Activated CD8-positive, alpha-beta memory T cell treated with anti-CD3 and anti-CD28 coated beads, Interleukin-2, amount 50 U/mL, for 1 hour (primary cell): ENCODE results near the gene TEX9.
"Not testable (repeated sequence)": the region's sequence is repeated elsewhere in the genome, so short reads cannot be mapped to it uniquely, and the experiment has no call there.

ENCODE experiments used
- DNase-seq: peaks from one replicate; pipeline ENCODE4 v3.0.0-alpha.2; 2020; ENCODE audit errors: extremely low read depth

The TEX9 gene

DNA sequence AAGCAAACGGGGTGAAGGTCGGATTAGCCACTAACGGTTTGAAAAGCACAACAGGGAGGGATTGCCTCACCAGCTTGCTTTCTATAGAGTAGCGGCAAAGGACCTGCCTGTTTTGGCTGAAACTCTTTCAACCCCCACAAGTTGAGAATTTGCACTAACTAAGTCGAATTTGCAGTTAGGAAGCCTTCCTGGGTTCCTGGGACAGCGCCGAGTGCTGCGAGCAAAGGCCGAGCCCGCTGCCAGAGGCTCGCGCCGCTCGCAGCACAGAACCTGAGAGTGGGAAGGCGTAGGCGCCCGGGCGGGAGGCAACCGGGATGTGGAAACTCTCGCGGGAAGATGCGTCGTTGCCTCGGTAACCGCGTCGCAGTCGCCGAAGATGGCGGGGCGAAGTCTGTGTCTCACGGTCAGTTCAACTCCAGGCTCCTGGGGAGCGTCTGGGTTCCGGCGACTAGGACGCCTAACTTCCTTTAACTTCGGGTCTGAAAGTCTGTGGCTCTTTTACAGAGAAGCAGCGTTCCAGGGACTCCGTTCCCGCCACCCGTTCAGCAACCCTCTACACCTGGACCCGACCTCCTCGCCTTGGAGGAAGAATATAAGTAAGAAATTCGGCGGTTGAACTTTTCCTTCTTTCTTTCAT is at the start of gene TEX9:
Gene TEX9, plus strand, starts transcription at position 352 of the 637 bp plus-strand sequence. Its CDS starts 25 bp downstream, at position 377.
- peak; percentile 19 for DNase-seq

DNA sequence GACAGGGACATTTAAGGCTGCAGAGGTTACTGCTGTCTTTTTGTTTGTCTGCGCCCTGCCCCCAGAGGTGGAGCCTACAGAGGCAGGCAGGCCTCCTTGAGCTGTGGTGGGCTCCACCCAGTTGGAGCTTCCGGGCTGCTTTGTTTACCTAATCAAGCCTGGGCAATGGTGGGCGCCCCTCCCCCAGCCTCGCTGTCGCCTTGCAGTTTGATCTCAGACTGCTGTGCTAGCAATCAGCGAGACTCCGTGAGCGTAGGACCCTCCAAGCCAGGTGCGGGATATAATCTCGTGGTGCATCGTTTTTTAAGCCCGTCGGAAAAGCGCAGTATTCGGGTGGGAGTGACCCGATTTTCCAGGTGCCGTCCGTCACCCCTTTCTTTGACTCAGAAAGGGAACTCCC is 48.7 kb upstream of the TEX9 start:
- DNase-seq = not testable (repeated sequence)

DNA sequence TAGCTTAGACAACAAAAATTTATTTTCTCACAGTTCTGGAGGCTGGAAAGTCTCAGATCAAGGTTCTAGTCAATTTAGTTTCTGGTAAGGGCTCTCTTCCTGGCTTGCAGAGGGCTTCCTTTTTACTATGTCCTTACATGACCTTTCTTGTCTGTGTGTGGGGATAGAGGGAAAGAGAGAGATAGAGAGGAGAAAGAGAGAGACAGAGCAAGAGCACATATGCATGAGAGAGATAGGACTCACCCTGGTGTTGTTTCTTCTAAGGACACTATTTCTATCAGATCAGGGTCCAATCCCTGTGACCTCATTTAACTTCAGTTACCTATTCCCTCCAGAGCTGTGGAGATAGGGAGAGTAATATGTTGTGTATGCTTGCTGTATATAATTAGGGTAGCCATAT is 44.9 kb upstream of the TEX9 start:
- DNase-seq = no peak

DNA sequence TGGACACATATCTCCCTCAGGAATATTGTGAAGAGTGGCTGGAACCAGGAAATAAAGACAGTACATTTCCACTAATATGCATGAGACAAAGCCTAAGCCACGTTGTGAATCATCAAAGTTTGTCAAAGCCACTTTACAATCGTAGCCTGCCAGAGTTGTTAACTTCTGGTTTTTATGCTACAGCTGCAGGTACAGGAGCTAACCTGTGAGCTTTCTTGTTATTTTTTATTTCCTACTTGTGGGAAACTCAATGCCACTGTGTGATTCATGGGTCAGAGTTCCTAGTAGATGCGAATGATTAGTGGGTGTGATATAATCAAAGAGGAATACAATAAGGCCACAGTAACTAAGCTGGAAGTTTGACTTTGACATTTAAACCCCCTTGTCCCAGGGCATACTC is 44.4 kb upstream of the TEX9 start:
- DNase-seq = no peak

DNA sequence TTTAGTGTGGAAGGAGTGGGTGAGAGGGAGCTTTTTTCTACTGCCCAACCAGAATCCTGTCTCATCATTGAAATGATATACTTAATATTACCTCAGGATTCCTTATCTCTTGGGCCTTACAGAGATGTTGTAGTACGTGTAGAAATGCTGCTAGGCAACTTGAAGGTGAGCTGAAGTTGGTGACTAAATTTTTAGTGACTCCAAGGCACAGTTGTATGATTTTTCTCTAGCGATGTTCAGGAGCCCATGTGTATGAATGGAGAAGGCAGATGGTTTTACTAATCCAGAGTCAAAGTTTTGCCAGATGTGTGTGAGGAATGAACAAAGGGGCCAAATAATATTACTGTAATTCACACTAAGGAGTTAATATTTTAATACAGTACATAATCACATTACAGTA is 42.8 kb upstream of the TEX9 start:
- DNase-seq = no peak

DNA sequence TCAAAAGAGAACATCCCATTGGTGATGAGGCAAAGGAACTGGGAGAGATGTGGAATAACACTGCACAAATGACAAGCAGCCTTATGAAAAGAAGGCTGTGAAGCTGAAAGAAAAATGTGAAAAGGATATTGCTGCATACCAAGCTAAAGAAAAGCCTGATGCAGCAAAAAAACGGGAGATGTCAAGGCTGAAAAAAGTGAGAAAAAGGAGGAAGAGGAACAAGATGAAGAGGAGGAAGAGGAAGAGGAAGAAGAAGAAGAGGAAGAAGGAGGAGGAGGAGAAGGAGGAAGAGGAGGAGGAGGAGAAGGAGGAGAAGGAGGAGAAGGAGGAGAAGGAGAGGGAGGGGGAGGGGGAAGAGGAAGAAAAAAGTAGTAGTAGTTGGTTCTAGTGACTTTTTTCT is 41.8 kb upstream of the TEX9 start:
- no peak for DNase-seq

DNA sequence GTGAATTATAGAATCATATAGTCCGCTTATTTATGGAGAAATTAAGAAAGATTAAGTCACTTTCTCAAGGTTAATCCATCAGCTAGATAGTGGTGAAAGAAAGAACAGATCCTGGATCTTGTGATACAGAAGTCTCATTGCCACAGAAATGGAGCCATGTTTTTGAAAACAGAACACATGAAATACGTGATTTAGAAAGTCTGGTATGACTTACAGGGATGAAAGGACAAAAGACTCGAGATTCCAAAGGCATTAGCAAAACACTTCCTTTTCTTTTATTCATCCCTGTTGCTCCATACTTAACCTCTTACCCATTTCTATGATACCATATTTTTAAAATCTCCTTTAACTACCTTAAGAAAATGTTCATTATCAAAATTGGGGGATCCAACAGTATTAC is 40.0 kb upstream of the TEX9 start:
- DNase-seq = no peak

DNA sequence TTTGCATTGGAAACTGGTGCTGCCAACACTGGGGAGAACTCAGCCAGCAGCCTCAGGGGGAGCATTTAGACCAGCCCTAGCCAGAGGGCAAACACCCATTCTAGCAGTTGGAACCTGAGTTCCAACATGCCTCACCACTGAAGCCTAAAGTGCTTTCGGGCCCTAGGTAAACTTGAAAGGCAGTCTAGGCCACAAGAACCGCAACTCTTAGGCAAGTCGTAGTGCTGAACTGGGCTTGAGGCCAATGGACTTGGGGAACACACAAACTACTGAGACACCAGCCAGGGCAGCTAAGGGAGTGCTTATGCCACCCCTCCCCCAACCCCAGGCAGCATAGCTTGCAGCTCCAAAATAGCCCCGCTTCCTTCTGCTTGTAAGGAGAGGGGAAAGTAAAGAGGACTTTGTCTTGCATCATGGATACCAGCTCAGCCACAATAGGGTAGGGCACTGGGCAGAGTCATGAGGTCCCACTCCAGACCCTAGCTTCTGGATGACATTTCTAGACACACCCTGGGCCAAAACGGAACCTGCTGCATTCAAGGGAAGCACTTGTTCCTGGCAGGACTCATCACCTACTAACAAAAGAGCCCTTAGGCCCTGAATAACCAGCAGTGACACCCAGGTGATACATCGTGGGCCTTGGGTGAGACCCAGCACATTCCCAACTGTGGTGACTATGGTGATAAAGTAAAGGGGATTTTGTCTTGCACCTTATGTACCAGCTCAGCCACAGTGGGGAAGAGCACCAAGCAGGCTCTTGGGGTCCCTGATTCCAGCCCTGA is 37.3 kb upstream of the TEX9 start:
- no peak for DNase-seq

DNA sequence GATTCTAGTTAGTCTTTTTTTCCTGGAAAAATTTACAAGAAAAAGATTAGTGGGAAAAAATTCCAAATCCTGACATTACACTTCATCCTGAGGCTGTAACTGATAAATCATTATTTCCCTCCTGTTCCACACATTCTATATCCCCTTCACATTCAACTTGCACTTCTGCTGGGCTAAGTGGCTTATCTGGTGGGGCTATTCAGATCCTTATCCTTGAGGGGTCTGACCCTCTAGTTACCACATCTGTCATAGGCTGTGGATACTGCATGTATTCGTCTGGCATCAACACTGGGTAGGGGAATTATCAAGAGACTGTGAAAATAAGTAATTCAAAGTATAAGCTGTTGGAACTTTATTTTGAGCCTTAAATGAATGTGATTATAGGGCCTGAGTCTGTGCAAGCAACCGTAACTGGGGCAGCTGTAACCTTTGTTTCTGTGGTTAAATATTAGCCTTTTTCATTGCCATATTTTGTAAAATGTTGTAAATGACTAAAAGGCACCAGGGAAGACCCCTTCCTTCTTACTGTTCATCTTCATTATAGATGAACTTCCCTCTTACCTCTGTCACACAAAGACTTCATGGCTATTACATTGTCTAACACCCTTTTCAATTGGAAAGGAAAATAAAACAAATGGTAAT is 28.0 kb upstream of the TEX9 start:
- DNase-seq = no peak

DNA sequence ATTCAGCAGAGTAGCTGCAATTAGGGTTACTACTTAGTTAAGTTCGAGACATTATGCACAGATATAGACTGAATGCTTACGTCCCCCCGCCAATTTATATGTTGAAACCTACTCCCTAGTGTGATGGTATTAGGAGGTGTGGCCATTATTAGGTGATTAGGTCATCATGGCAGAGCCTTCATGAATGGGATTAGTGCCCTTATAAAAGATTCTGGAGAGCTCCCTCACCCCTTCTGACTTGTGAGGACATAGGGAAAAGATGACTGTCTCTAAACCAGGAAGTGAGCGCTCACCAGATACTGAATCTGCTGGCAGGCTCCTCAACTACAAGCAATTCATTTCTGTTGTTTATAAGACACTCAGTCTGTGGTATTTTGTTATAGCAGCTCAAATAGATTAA is 25.6 kb upstream of the TEX9 start:
- no peak for DNase-seq

DNA sequence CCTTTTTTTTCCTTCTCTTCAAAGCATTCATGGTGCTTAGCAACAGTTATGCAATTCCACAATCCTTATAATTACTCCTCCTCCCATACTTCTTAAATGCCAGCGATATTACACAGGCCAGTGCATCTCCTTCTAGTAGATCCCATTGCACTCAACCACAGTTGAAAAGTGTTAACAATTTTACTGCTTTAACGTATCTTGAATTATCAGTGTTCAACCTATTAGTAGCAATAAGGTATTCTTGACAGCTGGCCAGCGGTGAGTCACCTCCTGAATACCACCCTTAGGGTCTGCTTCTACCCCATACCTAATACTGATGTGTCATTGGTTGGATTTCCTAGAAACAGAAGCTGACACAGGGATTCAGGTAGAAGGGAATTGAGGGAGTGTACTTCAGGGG is 24.0 kb upstream of the TEX9 start:
- no peak for DNase-seq

DNA sequence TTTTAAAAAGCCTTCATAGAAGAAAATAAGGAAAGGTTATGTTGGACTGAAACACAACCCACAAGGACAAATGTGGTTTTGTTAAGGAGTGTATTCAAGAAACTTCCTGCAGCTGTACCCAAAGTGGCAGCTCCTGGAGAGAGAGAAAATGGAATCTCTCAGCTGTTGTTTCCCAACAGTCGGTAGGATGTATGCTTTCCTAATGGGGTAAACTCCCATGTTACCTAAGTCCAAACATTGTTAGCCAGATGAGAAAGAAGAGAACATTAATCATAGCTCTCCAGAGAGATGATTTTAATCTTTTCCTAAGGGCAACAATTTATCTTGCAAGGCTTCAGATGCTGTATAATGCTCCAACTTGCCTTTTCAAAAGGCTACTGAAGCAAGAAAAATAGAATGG is 22.6 kb upstream of the TEX9 start:
- DNase-seq = no peak

DNA sequence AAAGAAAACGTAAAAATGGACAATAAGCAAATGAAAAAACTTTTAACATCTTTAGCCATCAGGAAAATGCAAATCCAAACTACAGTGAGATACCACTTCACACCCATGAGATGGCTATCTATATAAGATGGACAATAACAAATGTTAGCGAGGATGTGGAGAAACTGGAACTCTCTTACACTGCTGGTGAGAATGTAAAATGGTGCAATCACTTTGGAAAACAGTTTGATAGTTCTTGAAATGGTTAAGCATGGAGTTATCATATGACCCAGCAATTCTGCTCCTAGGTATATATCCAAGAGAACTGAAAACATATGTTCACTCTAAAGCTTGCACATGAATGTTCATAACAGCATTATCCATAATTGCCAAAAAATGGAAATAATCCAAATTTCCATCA is 21.3 kb upstream of the TEX9 start:
- DNase-seq = no peak

DNA sequence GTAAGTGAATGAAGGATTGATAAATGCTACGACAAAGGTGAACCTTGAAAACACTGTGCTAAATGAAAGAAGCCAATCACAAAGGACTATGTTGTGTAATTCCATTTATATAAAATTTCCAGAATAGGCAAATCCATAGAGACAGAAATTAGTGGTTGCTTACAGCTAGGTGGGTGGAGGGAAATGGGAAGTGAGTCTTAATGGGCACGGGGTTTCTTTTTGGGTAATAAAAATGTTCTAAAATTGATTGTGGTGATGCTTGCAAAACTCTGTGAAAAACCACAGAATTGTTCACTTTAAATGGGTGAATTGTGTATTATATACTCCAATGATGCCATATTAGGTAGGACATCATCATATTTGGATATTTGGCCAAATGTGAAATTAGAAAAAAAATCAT is 20.9 kb upstream of the TEX9 start:
- no peak for DNase-seq

DNA sequence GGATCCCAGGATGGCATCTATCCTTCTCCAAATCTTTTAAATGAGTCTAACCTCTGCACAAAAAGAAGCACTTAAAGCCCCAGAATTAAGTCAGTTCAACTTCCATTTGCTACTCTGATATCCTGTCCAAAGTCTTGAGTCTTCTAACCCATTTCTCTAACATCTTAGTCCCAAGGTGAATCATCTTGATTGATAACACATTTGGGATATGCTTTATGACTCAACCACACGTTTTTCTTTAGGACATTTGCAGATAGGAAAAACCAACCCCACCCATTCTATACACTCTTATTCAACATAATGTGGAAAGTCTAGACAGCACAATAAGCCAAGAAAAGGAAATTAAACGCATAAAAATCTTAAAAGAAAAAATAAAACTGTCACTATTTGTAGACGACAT is 18.8 kb upstream of the TEX9 start:
- no peak for DNase-seq

DNA sequence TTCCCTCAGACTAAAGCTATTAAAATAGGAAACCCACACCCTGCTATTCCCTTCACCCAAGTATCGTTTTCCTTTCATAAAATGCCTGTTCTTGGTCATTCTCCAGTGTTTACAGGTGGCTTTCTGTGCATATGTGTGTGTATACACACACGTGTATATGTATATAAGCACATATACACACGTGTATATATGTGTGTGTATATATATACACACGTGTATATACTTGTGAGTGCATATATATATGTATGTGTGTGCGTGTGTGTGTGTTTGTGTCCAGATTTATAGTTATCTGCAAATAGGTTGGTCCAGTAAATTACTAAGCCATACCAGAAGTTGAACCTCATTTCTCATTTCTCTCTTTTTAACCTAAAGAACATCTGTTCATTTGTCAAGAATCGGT is 15.7 kb upstream of the TEX9 start:
- DNase-seq = no peak

DNA sequence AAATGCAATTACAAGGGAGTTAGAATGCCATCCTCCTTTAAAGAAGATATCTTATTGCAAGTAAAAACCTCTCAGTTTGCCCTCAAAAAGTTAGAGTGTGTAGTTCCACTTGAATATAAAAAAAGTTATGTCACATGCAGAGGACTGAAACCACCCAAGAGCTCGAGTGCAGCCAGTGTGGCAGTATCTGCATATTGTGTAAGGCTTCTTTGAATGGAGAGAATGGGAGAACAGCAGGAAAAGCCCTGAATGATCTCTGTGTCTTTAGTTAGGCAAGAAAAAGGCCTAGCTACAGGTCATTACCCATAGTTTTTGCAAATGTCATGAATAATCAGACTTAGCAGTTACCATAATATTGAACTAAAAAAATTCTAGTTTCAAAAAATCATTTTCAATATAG is 13.9 kb upstream of the TEX9 start:
- no peak for DNase-seq

DNA sequence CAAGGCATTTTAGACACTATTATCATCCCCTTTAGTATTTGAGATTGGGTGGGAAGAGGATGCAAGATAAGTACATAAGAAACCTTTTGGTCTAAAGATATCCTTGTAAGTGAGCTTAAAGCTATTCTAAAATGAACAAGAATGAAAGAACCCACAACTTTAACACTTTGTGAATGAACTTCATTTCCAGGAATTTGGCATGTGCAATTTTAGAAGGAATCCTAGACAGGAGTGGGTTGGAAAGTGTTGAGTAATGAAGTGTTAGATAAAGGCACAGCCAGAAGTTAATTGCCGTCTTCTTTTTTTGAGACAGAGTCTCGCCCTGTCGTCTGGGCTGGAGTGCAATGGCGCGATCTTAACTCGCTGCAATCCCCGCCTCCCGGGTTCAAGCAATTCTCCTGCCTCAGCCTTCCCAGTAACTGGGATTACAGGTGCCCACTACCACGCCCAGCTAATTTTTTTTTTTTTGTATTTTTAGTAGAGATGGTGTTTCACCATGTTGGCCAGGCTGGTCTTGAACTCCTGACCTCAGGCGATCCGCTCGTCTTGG is 13.2 kb upstream of the TEX9 start:
- no peak for DNase-seq

DNA sequence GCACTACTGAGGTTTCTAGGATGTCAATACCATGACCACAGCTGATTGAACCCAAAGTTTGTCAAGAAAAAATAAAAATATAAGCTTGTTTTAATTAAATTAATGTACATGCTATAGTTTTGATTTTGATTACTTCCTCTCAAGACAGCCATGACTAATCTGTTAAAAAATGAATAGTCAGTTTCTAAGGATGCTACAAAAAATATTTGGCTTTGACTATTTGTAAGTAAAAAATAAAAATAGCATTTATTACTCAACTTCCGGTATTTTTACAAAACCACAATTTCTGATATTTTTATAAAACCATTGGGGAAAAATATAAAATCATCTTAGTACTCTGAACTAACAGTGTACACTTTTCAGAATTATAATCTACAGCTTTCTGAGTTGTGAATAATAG is 12.1 kb upstream of the TEX9 start:
- DNase-seq = no peak

DNA sequence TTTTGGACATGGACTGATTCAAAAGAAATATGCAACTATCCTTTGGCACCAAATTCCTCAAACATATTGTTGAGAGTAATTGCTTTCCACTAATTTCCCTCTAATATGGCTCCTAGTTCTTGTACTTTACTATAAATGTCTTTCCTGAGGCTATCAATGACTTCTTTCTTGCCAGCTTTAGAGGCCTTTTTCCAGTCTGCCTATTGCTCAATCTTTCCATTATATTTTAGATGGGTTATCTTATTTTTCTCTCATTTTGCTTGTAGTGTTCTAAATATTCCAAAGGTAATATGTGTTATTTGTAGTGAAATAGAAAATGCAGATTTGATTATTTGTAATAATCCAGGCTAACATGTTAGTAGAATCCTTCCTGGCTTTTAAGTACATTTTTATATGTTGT is 11.5 kb upstream of the TEX9 start:
- DNase-seq = no peak

DNA sequence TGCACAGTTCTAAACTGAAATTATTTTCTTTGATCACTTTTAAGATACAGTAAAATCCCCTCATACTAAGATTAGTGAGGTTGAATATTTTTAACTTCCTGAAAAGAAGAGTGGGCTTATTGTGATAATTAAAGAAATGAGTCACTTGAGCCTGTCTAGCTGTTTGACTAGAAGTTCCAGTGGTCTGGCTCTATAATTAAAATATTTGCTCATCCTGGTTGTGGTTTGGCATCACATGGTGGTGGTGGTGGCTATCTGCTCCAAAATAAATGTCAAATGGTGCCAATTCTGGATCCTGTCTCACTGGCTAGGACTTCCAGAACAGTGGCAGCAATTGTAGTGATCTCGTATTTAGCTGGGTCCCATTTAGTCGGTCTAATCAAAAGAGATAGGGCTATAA is 8.6 kb upstream of the TEX9 start:
- no peak for DNase-seq

DNA sequence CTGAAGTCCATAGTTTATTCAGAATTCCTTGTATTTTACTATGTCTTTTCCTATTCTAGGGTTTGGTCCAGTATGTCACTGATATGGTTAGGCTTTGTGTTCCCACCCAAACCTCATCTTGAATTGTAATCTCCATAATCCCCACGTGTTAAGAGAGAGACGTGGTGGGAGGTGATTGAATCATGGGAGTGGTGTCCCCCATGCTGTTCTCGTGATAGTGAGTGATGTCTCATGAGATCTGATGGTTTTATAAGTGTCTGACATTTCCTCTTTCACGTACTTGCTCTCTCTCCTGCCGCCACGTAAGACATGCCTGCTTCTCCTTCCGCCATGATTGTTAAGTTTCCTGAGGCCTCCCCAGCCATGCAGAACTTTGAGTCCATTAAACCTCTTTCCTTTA is 6.6 kb upstream of the TEX9 start:
- DNase-seq = no peak

DNA sequence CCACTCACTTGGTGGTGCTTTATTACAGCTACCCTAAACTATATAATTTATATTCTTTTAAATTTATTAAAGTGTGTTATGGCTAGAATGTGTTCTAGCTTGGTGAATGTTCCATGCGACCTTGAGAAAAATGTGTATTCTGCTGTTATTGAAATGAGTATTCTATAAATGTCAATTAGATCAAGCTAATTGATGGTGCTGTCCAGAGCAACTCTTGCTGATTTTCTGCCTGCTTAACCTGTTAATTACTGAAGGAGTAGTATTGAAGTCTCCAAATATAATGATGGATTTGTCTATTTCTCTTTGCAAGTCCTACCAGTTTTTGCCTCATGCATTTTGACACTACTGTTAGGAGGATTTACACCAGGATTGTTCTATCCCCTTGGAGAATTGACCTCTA is 3.2 kb upstream of the TEX9 start:
- DNase-seq = no peak
